Hepatic stellate cell (primary cell): ENCODE data around the gene MED13L.

Experiments
- DNase-seq: peaks from one replicate; pipeline ENCODE4 v3.0.0; 2011; ENCODE audit warnings: low spot score

The MED13L gene

DNA sequence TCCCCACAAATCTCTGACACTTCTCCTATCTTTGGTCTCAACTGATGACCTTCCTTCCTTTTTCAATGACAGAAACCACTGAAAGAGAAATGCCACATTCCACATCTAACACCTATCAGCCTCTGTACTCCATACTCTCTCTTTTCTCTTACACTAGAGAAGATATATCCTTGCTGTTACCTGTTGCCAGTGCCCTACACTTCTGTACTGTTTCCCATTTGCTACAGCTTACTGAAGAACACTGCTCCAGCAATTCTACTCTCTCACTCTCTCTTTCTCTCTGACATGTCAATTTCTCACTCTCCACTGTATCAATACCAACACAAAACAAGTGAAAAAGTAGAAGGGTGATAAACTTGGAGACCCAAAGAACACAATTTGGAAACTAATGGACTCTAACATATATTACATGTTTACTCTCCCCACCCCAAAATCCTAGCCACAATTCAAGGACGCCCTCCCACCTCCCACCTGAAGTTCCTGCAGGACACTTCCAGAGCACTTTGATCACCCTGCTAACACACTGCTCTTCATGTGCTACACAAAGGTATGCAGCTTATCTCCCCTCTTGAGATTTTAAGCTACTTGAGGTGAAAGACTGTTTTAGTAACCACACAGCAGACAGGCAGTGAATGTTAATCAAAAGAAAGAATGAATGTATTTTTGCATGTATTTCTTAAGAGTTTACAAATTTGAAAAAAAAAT, 95.0 kb downstream of the MED13L start:
- no peak for DNase-seq

GRCh38 chr12:116180448-116180847, 97.0 kb downstream of the MED13L start:
- DNase-seq = no peak

DNA sequence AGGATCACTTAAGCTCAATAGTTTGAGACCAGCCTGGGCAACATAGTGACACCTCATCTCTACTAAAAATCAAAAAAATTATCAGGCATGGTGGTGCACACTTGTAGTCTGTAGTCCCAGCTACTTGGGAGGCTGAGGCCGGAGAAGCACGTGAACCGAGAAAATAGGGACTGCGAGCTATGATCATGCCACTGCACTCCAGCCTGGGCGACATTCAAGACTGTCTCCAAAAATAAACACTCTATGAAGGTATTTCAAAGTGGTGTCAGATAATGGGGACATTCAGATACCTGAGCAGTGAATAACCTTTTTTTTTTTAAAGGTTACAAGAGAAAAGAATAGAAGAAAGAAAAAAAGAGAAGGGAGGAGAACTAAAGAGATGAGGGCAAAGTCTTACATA, 98.1 kb downstream of the MED13L start:
- no peak for DNase-seq

DNA sequence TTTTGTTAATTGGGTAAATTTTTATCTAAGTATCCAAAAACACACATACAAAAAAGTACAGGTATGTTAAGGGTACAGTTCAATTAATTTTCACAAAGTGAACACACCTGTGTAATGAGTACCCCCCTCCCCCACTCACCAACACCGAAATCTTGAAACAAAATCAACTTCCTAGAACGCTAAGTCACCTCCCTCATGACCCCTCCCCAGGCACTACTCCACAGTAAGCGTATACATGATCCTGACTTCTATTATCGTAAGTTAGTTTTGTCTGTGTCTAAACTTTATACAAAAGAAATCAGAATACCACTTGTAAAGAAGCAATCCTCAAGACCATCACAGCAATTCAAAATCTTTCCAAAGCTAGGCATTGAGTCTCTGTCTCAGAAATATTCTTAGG, 100.5 kb downstream of the MED13L start:
- no peak for DNase-seq

GRCh38 chr12:116174904-116175303, 102.6 kb downstream of the MED13L start:
- DNase-seq = no peak

DNA sequence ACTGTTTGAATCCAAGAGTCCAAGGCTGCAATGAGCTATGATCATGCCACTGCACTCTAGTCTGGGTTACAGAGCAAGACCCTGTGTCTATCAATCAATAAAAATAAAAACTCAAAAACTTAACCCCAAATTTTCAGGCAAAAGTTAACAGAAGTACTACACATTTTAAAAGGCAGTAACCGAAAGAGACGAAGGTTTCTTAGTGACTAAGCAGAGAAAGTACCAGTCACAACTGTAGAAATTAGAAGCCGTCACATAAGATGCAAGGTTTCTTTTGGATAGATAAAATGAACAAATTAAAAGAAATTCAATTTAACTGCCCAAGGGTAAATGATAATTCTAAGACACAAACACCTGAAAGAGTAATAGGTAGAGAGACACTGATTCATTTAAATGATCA, 103.5 kb downstream of the MED13L start:
- no peak for DNase-seq

- DNase-seq = no peak
These were observed 105.2 kb downstream of the MED13L start for GRCh38 chr12:116172224-116172849.

- DNase-seq = peak; percentile 9
These were observed 105.9 kb downstream of the MED13L start for GRCh38 chr12:116171549-116171948.

DNA sequence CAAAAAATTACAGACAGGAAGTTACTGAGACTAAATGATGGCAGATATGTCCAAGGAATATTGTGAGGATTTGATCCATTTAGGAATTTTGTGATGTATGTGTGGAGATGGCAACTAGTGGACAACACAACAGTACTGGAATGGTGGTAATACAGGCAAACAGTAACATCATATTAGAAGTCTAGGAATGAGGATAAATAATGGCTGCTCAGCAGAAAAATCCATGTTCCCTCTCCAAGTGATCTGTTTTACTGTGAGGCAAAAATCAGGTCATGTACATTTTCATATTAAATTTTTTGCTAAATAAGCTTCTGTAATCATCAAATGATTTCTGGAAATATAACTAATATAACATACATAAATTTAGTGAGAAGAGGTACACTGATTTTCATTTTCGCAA, 108.4 kb downstream of the MED13L start:
- DNase-seq = no peak

DNA sequence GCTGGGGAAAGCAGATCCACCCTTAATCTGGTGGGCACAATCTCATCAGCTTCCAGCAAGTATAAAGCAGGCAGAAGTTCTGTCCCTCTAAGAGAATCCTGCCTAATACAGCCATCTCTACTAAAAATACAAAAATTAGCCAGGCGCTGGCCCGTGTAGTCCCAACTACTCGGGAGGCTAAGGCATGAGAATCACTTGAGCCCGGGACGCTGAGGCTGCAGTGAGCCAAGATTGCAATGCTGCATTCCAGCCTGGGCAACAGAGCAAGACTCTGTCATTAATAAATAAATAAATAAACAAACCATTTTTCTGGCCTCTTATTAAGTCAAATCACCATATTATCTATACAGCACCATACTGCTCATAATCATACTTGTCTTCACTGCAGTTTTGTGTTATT, 111.2 kb downstream of the MED13L start:
- no peak for DNase-seq

DNA sequence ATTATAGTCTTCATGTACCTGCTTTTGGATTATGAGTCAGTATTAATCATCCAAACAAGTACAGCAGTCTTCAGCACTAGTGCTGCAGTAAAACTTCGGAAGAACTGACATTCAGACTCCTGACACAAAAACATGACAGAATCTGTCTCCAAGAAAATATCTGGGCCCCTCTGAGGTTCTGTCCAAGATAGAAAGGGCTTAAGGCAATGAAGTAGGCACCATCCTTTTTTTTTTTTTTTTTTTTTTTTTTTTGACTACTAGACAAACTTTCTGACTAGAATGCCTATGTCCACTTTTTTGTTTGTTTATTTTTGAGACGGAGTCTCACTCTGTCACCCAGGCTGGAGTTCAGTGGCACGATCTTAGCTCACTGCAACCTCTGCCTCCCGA, 112.5 kb downstream of the MED13L start:
- no peak for DNase-seq

- DNase-seq = no peak
These were observed 113.0 kb downstream of the MED13L start for GRCh38 chr12:116164250-116165035.

GRCh38 chr12:116162071-116162470, 115.4 kb downstream of the MED13L start:
- DNase-seq = no peak

DNA sequence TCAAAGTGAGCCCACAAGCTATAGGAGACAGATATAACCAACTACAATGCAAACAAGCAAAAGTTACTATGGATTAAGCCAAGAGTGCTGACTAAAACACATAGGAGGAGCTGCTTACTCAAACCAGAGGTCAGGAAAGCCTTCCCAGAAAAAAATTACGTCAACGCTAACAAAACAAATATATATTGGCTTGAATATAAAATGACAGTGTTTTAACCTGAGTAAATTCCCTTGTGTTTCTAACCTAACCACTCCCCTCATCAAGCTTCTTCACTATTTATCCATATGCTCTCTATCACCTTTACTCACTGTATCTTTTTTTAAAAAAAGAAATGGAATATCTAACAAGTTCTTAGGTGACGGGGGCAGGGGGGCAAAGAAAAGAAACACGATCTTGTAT, 115.9 kb downstream of the MED13L start:
- no peak for DNase-seq

GRCh38 chr12:116160883-116161458, 116.5 kb downstream of the MED13L start:
- DNase-seq = no peak

DNA sequence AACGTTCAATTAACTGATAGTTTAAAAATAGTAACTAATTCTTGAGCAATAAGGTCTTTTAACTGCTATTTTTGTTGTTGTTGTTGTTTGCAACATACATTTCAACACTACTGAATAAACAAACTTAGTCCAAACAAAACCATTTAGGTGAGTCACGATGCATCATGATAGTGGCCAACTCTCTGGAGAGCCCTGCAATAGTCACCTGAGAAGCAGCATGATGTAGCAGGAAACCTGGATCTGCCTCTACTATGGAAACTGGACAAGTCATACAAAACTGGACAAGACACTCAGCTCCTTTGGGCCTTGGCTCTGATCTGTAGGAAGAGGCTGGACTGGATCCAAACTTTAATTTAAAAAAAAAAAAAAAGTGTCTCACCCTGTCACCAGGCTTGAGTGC, 117.3 kb downstream of the MED13L start:
- DNase-seq = no peak

GRCh38 chr12:116159593-116160200, 117.8 kb downstream of the MED13L start:
- DNase-seq = no peak

GRCh38 chr12:116159175-116159574, 118.3 kb downstream of the MED13L start:
- DNase-seq = no peak

GRCh38 chr12:116157845-116158267, 119.6 kb downstream of the MED13L start:
- no peak for DNase-seq

GRCh38 chr12:116156614-116157013, 120.9 kb downstream of the MED13L start:
- no peak for DNase-seq

DNA sequence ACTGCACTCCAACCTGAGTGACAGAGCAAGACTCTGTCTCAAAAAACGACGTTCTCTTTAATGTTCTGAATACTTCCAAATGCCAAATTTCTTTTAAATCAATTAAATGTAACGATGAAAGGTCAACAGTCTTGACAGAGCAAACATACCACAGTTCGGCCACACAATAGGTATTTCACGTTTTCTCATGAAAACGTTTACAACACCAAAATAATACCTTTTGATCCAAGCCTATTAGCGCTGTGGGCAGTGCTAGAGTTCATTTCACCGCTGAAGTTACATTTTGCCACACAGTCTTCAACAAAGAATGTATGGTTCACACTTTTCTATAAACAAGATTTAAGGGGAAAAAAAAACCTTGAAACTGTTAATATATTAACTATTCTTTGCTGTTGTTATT, 122.1 kb downstream of the MED13L start:
- DNase-seq = no peak

- DNase-seq = no peak
These were observed 123.5 kb downstream of the MED13L start for GRCh38 chr12:116153983-116154382.
